Astrocyte (in vitro differentiated cells and primary cell): ENCODE measurements around the gene GRAP.
"Not testable (repeated sequence)": the region's sequence is repeated elsewhere in the genome, so short reads cannot be mapped to it uniquely, and the experiment has no call there.

Experiments
- EZH2 ChIP-seq: IDR thresholded peaks from 2 replicates; pipeline ENCODE4 v1.6.1; 2012; ENCODE audit warnings: mild to moderate bottlenecking, low read length, inconsistent platforms; ENCODE audit not compliant: insufficient read depth
- TF ChIP-seq, protein P1 (sequence below): IDR thresholded peaks from 2 replicates; pipeline ENCODE4 v1.5.1; 2011; ENCODE audit warnings: low read depth, mild to moderate bottlenecking, inconsistent platforms, low read length, moderate library complexity; ENCODE audit not compliant: insufficient read depth

DNA sequence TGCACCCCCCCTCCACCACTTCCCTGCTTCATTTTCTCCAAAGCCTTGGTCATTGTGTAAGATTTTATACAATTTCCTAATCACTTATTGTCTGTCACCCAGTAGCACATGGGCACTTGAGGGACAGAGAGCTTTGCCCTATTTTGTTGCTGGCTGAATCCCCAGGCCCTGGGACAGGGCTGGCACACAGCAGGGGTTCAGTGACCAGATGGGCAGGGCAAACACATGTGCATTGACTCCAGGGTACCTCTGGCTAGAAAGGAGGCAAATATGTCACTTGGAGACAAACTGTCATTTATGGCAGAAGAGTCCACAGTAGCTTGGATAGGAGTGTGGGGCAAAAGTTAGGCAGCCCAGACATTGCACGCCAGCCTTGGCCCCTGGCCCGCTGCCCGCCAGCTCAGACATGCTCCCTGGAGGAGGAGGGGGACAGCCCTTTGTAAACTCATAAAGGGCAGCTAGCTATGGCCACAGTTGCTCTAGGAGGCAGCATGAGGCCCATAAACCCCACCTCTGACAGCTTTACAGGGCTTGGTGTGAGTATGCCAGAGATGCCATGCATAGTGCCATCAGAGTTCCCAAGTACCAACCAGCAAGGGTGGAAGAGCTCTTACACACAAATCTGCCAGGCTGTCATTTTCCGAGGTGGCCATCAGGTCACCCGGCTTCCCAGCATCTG, 15.8 kb downstream of the GRAP start:
- not testable (repeated sequence) for TF ChIP-seq EZH2
- TF ChIP-seq, protein P1, sequence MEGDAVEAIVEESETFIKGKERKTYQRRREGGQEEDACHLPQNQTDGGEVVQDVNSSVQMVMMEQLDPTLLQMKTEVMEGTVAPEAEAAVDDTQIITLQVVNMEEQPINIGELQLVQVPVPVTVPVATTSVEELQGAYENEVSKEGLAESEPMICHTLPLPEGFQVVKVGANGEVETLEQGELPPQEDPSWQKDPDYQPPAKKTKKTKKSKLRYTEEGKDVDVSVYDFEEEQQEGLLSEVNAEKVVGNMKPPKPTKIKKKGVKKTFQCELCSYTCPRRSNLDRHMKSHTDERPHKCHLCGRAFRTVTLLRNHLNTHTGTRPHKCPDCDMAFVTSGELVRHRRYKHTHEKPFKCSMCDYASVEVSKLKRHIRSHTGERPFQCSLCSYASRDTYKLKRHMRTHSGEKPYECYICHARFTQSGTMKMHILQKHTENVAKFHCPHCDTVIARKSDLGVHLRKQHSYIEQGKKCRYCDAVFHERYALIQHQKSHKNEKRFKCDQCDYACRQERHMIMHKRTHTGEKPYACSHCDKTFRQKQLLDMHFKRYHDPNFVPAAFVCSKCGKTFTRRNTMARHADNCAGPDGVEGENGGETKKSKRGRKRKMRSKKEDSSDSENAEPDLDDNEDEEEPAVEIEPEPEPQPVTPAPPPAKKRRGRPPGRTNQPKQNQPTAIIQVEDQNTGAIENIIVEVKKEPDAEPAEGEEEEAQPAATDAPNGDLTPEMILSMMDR = not testable (repeated sequence)
